ENCODE data around the gene LRRC32.

Gene LRRC32

DNA sequence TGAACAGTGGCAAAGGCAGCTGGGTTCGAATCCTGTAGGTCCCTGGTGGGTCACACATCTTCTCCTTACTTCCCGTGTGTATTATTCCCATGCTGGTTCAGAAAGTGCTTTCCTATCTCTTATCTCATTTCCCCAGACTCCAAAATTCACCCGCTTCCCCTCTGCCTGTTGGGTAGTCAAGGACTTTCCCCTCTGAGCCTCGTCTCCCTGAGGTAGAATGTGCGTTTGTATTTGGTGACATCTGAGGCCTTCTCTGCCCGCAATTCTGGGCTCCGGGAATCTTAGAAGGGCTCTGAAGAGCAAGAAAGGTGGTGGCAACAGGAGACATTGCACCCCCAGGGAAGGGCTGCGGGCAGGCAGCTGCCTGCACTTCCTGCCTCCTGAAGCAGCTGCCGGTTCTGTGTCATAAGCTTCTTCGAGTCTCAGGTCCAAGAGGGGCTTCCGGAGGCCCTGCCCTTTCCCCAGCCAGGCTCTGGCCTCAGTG lies 5.9 kb downstream of the LRRC32 start:
- Histone ChIP-seq H3K9me2 (replicated peaks; ENCODE audit: insufficient read depth, low read length) (no peaks in the 10 kb centered on the region), H3K4me2 (ENCODE audit: low read depth, low read length, poor library complexity, severe bottlenecking) (no peak overlapping the region), H2AFZ (ENCODE audit: low read depth, low read length, severe bottlenecking) (no peak overlapping the region), H3K9ac (ENCODE audit: low read length) (no peak overlapping the region), H4K20me1 (ENCODE audit: low read depth, low read length) (no peaks in the 10 kb centered on the region), H3K9me3 (ENCODE audit: insufficient read depth, low read length) (no peaks in the 10 kb centered on the region), H3K27ac (ENCODE audit: low read depth, low read length) (no peak overlapping the region), H3K79me2 (ENCODE audit: insufficient read depth, low read length) (no peaks in the 10 kb centered on the region), H3K4me3 (ENCODE audit: insufficient read depth, low read length, poor library complexity, severe bottlenecking) (no peak overlapping the region), H3K27me3 (ENCODE audit: low read length) (no peaks in the 10 kb centered on the region), H3F3A (ENCODE audit: insufficient read depth) (no peaks in the 10 kb centered on the region), H3K36me3 (ENCODE audit: low read length) (no peaks in the 10 kb centered on the region)
- no peak for TF ChIP-seq EZH2phosphoT487 (conservative IDR thresholded peaks at IDR 0.05; ENCODE audit: low read length)
- no peak for TF ChIP-seq CTCF (IDR thresholded peaks at IDR 0.05; ENCODE audit: insufficient read depth, low read length, poor library complexity, severe bottlenecking)

- Histone ChIP-seq H3F3A (ENCODE audit: insufficient read depth) (no peaks in the 10 kb centered on the region), H3K9ac (ENCODE audit: low read length) (no peak overlapping the region), H3K36me3 (ENCODE audit: low read length) (no peaks in the 10 kb centered on the region), H3K79me2 (ENCODE audit: insufficient read depth, low read length) (no peaks in the 10 kb centered on the region), H3K4me3 (ENCODE audit: insufficient read depth, low read length, poor library complexity, severe bottlenecking) (no peak overlapping the region), H3K27ac (ENCODE audit: low read depth, low read length) (no peak overlapping the region), H3K4me2 (ENCODE audit: low read depth, low read length, poor library complexity, severe bottlenecking) (no peak overlapping the region), H3K9me3 (ENCODE audit: insufficient read depth, low read length) (no peaks in the 10 kb centered on the region), H2AFZ (ENCODE audit: low read depth, low read length, severe bottlenecking) (no peak overlapping the region), H3K27me3 (ENCODE audit: low read length) (no peaks in the 10 kb centered on the region), H4K20me1 (ENCODE audit: low read depth, low read length) (no peaks in the 10 kb centered on the region), H3K9me2 (replicated peaks; ENCODE audit: insufficient read depth, low read length) (no peaks in the 10 kb centered on the region)
- TF ChIP-seq CTCF (IDR thresholded peaks at IDR 0.05; ENCODE audit: insufficient read depth, low read length, poor library complexity, severe bottlenecking) (no peak), EZH2phosphoT487 (conservative IDR thresholded peaks at IDR 0.05; ENCODE audit: low read length) (no peak)
Measured at GRCh38 chr11:76663912-76664440, 6.6 kb downstream of the LRRC32 start.

- H3K79me2 ChIP-seq (ENCODE audit: insufficient read depth, low read length), result no peaks in the 10 kb centered on the region
- H4K20me1 ChIP-seq (ENCODE audit: low read depth, low read length), result no peaks in the 10 kb centered on the region
- H3K9me3 ChIP-seq (ENCODE audit: insufficient read depth, low read length), result no peaks in the 10 kb centered on the region
- H3K27me3 ChIP-seq (ENCODE audit: low read length), result no peaks in the 10 kb centered on the region
- no peak for TF ChIP-seq CTCF (IDR thresholded peaks at IDR 0.05; ENCODE audit: insufficient read depth, low read length, poor library complexity, severe bottlenecking)
- TF ChIP-seq EZH2phosphoT487 (conservative IDR thresholded peaks at IDR 0.05; ENCODE audit: low read length), result no peak
- H3K9ac ChIP-seq (ENCODE audit: low read length), result no peak overlapping the region
- H2AFZ ChIP-seq (ENCODE audit: low read depth, low read length, severe bottlenecking), result no peak overlapping the region
- no peak overlapping the region for H3K4me2 ChIP-seq (ENCODE audit: low read depth, low read length, poor library complexity, severe bottlenecking)
- no peaks in the 10 kb centered on the region for H3K36me3 ChIP-seq (ENCODE audit: low read length)
- H3K9me2 ChIP-seq (replicated peaks; ENCODE audit: insufficient read depth, low read length), result no peaks in the 10 kb centered on the region
- no peaks in the 10 kb centered on the region for H3F3A ChIP-seq (ENCODE audit: insufficient read depth)
- no peak overlapping the region for H3K27ac ChIP-seq (ENCODE audit: low read depth, low read length)
- H3K4me3 ChIP-seq (ENCODE audit: insufficient read depth, low read length, poor library complexity, severe bottlenecking), result no peak overlapping the region
Measured at GRCh38 chr11:76663486-76663810, 7.1 kb downstream of the LRRC32 start.
